ENCODE results near the gene ITSN2.
A peak's percentile ranks its signal among the peaks of the same experiment; 100 is the strongest.

Gene ITSN2

DNA sequence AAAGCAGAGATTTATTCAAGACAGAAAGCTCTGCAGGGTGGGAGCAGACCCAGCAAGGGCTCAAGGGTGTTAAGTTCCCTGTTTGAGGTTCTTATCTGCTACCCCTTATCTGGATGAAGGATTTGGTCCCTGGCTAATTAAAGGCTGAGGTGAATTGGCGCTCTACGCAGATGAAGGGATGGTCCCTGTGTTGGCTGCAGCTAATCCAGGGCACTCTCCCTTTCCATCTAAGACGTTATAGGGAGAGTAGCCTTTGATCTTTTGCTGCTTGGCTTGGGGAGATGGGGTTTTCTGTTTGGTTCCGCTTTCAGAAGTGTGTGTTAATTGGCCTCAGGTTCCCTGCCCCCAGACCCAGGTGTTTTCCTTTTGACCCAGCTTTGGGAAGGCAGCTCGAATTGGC, 168.5 kb downstream of the ITSN2 start:
- no peak for DNase-seq (ENCODE audit: insufficient read length, low spot score)
- FAIRE-seq: no peak

DNA sequence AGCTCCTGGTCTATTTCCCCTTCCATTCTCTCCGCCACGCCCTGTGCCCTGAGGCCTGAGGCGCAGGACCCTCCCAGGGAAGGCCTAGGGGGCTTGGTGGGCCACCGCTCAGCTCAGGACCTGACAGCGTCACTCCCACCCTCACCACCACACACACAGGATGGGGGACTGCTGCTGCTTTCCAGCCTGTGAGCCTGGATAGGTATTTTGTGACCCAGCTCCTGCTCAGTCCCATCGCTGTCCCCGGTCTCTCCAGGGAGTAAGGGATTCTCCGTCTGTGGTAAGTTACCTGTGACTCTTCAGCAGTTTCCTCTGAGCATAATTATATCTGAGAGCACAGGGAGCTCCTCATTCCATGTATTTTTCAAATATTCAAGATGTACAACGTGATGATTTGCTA, 169.2 kb downstream of the ITSN2 start:
- DNase-seq (ENCODE audit: insufficient read length, low spot score) (no peak), FAIRE-seq (no peak)

GRCh38 chr2:24190503-24190902, 169.8 kb downstream of the ITSN2 start:
- DNase-seq (ENCODE audit: insufficient read length, low spot score) (no peak), FAIRE-seq (no peak)

DNA sequence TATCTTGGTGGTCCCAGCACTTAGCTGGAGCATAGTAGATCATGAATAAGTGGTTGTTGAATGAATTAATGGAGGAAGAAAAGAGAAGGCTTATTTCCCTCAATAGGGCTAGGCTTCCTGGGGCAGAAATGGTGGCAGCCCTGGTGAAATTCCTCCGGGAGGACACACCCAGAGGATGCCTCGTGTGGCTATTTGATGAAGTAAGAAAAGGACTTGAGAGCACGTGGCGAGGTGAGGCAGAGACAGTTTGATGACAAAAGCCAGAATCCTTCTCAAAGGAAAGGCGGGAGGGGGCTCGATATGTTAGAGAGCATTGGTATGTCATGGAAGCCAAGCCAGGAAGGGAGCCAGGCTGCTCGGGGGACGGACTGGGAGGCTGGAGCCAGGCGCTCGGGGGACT, 170.8 kb downstream of the ITSN2 start:
- no peak for DNase-seq (ENCODE audit: insufficient read length, low spot score)
- no peak for FAIRE-seq

- FAIRE-seq (no peak), DNase-seq (ENCODE audit: insufficient read length, low spot score) (no peak)
Measured at GRCh38 chr2:24183366-24184069, 176.8 kb downstream of the ITSN2 start.

GRCh38 chr2:24182507-24182906, 177.8 kb downstream of the ITSN2 start:
- FAIRE-seq: no peak
- no peak for DNase-seq (ENCODE audit: insufficient read length, low spot score)

GRCh38 chr2:24181849-24182248, 178.5 kb downstream of the ITSN2 start:
- no peak for DNase-seq (ENCODE audit: insufficient read length, low spot score)

DNA sequence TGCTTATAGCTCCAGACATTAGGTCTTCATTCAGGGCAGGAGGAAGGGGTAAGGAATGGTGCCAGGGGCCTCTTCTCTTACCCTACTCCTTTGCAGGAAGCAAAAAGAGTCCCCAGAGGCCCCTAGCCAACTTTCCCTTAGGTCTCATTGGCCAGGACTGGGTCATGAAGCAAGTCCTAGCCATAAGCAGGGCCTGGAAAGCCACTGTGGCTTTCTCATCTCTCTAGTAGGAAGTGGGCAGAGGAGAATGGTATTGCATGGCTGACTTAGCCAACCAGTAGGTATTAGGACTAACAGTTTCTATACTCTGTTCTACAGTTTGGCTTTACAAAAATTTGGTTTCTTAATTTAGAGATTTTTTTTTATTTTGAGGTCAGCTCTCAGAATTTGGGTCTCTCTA, 180.7 kb downstream of the ITSN2 start:
- no peak for FAIRE-seq
- no peak for DNase-seq (ENCODE audit: insufficient read length, low spot score)

More at GRCh38 chr2:24181849-24182248, 178.5 kb downstream of the ITSN2 start:
- FAIRE-seq: peak; percentile 52

- DNase-seq (ENCODE audit: insufficient read length, low spot score) (no peak), FAIRE-seq (no peak)
Measured at GRCh38 chr2:24176326-24176725, 184.0 kb downstream of the ITSN2 start.

GRCh38 chr2:24175631-24176187, 184.6 kb downstream of the ITSN2 start:
- FAIRE-seq: no peak

GRCh38 chr2:24174851-24175277, 185.5 kb downstream of the ITSN2 start, which contains the start of gene FAM228A:
Gene FAM228A, plus strand, starts transcription at chr2:24175053. Its CDS starts 428 bp downstream, at chr2:24175481.
- FAIRE-seq: no peak

More at GRCh38 chr2:24175631-24176187, 184.6 kb downstream of the ITSN2 start:
- DNase-seq (ENCODE audit: insufficient read length, low spot score): no peak

GRCh38 chr2:24169023-24169422, 191.3 kb downstream of the ITSN2 start:
- FAIRE-seq (no peak), DNase-seq (ENCODE audit: insufficient read length, low spot score) (no peak)

More at GRCh38 chr2:24174851-24175277, 185.5 kb downstream of the ITSN2 start, which contains the start of gene FAM228A:
- no peak for DNase-seq (ENCODE audit: insufficient read length, low spot score)

DNA sequence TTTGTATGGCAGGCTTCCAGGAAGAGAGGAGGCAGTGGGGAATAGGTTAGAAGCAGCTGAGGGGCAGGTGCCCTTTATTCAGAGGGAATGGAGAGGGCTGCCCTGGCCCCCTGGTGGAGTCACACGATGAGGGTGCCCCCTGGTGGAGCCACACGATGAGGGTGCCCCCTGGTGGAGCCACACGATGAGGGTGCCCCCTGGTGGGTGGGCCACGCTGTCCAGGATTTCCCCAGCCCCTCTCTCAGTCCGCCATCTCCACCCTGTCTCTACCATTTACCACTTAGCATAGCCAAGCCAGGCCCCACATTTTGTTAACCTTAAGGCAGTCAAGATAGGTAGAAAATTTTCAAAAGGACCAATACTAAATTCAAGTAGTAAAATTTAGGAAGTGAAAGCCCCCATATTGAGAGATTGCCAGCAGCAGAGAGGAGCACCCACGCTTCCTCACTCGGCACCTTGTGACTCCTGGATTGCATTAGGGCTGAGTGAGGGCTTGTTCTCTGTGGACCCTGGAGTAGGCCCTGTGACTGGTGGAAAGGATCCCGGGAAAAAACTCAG, 195.8 kb downstream of the ITSN2 start:
- FAIRE-seq (peak; percentile 60), DNase-seq (ENCODE audit: insufficient read length, low spot score) (peak; percentile 47)

- FAIRE-seq: no peak
- DNase-seq (ENCODE audit: insufficient read length, low spot score): no peak
Measured at GRCh38 chr2:24163601-24164000, 196.7 kb downstream of the ITSN2 start.

GRCh38 chr2:24163186-24163585, 197.2 kb downstream of the ITSN2 start:
- no peak for FAIRE-seq

DNA sequence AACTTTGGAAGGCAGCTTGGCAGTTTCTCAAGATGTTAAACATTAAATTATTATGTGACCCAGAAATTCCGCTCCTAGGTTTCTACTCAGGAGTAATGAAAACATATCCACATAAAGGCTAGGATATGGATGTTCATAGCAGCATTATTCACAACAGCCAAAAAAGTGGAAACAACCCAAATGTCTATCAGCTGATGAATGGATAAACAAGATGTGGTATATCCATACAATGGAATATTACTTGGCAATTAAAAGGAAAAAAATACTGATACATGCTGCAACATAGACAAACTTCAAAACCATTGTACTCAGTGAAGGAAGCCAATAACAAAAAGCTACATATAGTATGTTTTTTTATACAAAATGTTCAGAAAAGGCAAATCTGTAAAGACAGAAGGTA, 197.8 kb downstream of the ITSN2 start:
- DNase-seq (ENCODE audit: insufficient read length, low spot score) (no peak), FAIRE-seq (no peak)

More at GRCh38 chr2:24163186-24163585, 197.2 kb downstream of the ITSN2 start:
- DNase-seq (ENCODE audit: insufficient read length, low spot score): no peak

- no peak for DNase-seq (ENCODE audit: insufficient read length, low spot score)
- no peak for FAIRE-seq
Measured at GRCh38 chr2:24160761-24161160, 199.6 kb downstream of the ITSN2 start.

DNA sequence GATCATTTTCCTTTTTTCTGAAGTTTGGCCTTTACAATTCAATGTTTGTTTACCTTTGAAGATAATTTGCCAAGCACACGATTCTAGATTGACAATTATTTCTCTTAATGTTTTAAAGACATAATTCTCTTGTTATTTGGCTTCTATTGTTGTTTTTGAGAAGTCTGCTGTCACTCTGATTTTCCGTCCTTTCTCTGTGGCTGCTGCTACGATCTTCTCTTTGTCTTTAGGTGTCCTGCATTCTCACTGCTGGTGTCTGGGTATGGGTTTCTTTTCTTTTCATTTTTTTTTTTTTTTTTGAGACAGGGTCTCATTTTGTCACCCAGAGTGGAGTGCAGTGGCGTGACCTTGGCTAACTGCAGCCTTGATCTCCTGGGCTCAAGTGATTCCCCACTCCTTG, 200.6 kb downstream of the ITSN2 start:
- FAIRE-seq: no peak

DNA sequence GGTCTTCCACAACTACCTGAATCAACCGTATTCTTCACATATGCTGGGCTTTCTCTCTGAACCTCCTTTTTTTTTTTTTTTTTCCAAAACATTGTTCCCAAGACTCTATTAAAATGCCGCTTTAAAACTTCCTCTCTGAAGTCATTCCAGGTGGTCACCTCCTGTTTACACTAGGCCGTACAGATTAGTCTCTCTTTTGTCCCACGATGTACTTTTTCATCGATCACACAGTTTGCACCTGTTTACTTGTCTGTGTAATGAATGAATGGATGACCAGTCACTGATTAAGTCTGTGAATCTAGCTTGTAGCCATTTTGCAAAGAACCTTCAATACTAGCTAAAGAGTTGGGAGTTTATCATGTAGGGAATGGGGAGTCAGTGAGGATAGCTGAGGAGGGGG, 202.2 kb downstream of the ITSN2 start:
- FAIRE-seq (no peak), DNase-seq (ENCODE audit: insufficient read length, low spot score) (no peak)

More for the DNA sequence above, 200.6 kb downstream of the ITSN2 start:
- no peak for DNase-seq (ENCODE audit: insufficient read length, low spot score)

DNA sequence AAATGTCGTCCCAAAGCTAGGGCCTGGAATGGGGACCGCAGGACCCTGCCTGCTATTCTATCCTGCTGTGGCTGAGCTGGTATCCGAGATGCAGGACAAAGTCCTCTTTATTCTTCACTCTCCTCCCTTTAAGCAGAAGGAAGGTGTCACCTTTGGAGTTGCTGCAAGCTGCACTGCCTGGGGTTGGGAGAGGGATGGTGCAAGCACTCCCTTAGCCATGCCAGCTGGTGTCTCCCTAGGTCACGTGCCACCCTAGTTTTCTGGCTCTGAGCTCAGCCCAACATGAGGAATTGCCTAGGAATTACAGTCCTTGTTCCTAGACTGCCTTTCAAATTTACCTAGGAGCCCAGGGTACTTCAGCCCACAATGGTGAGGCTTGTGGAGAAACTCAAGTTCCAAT, 206.9 kb downstream of the ITSN2 start:
- DNase-seq (ENCODE audit: insufficient read length, low spot score) (no peak), FAIRE-seq (peak; percentile 55)

All from HTR-8/SVneo (cell line).